Hindlimb muscle (tissue), 1 donor: ENCODE data around the gene EXOC4. TPM values are rescaled to one million over a fixed set of nuclear protein-coding genes. Genes with fewer than 3 reads are reported as not detected.

Experiments
- DNase-seq: peaks from one replicate; pipeline ENCODE4 v3.0.0-alpha.2; 2013
- polyA plus RNA-seq: library from polyadenylated mRNA; unstranded; fragments of 120-200 nt; gene quantifications from one replicate; pipeline ENCODE4 v1.2.1, GENCODE V29; 2013; ENCODE audit not compliant: insufficient read length

Gene EXOC4
- polyA plus RNA-seq, 1 donor: 47.9 TPM

GRCh38 chr7:133718131-133718530 is 465.3 kb downstream of the EXOC4 start:
- no peak for DNase-seq

DNA sequence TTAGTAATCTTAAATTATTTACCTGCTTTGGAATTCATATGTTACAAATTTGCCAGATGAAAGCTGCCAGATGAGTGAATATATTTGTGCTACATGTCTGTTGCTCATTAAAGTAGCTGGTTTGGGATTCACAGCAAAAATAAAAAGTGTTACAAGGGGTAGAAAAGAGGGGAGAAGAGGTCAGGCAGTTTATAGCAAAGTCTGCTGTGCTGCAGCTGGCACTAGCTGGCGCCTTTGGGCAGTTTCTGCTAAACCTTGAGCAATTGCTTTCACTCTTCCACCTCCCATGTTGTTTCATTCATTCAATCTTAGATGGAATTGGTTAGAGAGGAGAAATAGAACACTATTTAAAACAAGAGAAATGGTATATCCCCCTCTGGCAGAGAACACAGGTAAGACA is 470.2 kb downstream of the EXOC4 start:
- DNase-seq: no peak

DNA sequence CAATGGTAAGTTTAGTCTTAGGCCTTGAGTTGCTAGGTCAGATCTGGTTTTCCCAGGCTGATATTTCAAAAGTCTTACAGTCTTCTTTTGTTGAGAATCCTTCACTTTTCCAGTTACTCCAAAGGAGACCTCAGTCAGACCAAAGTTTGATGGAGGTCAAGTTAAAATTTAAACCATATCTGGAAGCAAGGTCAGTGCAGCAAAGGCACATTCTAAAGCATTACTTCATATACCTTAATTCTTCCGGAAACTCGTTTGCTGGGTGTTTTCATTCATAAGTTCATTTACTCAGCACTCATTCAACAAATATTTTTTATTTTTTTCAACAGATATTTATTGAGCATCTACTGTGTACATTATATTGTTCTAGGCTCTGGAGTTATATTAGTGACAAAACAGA is 471.3 kb downstream of the EXOC4 start:
- DNase-seq: no peak

DNA sequence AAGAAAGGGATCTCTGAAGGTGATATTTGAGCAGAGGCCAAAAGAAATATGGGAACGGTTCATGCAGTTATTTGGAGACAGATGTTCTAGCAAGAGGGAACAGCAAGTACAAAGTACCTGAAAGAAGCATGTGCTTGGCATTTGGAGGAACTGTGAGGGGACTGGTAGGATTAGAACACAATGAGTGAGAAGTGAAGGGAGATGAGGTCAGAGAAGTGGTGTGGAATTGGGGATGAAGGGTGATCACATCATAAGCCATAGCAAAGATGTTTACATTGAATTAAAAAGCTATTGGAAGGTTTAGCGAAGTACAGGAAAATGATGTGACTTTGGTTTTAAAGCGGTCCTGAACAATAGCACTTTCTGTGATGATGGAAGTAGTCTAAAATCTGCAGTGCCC is 471.8 kb downstream of the EXOC4 start:
- DNase-seq: no peak

DNA sequence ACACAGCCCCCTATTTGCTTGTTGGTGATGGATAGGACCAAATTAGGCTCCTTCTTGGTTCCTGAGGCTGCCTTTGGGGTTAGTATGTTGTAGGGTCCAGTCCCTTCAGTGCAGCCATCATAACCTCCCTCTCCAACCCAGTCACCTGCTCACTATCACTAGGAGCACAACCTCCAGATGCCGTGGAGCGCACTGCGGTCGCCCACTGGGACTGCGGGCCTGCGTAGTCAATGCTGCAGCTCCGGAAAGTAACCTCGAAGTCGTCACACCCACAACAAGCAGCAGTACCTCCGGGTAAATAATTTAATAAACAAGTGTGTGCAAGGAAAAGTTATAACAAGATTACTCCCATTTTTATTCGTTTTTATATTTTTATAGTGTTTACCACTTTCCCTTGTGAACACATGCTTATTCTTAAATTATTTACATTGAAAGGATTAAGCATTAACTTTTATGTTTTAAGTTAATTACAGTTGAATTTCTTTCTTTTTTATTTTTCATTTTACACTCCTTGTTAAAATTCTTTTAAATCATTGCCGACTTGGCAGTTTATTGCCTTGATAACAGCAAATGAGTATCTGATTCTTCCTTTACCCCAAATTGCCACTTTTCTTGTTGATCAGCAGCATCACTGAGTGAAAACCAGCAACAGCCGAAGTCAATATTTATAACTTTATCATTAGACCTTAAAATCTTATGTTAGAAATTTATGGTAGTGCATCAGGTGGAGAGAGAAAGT is 474.8 kb downstream of the EXOC4 start:
- no peak for DNase-seq

- DNase-seq: no peak
Observed at GRCh38 chr7:133730360-133730759, 477.5 kb downstream of the EXOC4 start.

DNA sequence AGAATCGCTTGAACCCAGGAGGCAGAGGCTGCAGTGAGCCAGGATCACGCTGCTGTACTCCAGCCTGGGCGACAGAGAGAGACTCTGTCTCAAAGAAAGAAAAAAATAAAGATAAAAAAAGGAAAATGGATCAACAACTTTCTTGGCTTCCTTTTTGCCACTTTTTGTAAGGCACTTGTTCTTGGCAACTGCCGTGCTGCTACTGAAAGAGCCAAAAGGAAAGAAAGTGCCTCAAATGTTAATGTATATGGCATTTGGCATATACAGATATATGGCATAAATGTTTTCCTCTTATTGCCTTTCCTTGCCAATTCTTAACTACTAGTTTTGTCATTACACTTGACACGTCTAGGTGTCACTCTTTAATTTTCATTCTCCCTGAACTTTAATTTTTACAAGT is 480.5 kb downstream of the EXOC4 start:
- DNase-seq: no peak

- no peak for DNase-seq
Observed at GRCh38 chr7:133735222-133735621, 482.3 kb downstream of the EXOC4 start.

DNA sequence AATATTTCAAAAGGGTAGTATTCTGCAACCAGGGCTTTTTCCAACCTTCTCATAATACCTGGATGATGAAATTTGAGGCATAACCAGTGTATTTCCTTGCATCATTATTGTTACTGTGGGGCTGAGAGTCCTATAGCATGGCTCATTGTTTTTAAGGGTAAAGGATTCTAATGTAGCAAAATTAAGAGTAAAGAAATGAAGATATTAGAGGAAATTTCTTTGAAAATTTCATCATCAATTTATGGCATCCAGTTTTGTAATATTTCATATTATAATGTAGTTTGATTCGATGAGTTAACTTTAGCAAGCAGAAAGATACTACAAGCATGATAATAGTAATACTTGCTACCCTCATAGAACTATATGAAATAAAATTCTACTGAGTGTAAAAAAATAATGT is 486.9 kb downstream of the EXOC4 start:
- no peak for DNase-seq

DNA sequence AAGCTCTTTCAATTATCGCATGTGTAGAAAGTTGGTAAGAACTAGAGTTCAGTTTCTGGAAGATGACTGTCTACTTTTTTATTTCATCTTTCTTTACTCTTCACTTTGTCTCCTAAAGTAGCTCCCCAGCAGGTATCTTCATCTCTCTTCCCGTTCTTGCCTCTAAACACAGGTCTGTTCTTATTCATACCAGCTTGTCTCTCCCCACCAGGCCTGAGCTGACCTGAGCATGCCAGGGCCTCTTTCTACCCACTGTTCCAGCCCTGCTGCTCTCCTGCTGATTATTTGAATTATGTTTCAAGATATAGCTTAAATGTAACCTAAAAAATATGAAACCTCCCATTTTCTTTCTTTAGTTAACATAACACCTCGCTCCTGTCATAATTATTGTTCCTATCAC is 488.2 kb downstream of the EXOC4 start:
- no peak for DNase-seq

DNA sequence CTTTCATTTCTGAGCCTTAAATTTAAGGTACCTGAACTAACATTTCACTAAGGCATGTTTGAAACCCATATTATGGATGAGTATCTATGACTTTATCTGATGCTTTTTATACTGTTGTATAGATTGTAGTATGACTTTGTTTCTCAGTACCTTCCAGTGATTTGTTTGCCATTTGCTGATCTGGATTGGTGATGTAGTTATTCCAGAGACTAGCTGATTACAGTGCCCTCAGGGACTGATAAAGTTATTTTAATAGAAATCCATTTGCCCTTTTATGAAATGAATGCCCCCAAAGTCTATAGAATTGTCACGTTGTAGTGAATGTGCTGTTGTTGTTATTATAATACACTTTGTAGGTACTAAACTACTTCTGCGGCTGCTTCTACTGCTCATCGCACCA is 488.8 kb downstream of the EXOC4 start:
- no peak for DNase-seq

- DNase-seq: peak; percentile 26
Observed at GRCh38 chr7:133742709-133743538, 490.0 kb downstream of the EXOC4 start.

DNA sequence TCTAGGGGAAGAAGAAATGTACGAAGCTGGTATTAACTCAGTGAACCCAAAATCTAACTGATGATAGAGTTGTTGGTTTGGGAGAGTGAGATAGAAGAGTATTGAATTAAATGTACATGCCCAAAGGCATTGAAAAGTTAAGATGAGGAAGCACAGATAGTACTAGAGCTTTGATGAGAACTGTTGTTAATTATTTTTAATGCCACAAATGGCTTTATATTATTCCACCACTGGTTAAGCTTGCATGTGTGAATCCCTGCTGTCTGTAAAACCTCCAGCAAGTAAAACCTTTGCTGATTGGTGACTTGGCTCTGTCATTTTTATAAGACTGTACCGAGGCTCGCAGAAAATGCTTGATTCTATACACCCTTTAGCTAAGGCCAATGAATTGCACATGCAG is 491.6 kb downstream of the EXOC4 start:
- no peak for DNase-seq

DNA sequence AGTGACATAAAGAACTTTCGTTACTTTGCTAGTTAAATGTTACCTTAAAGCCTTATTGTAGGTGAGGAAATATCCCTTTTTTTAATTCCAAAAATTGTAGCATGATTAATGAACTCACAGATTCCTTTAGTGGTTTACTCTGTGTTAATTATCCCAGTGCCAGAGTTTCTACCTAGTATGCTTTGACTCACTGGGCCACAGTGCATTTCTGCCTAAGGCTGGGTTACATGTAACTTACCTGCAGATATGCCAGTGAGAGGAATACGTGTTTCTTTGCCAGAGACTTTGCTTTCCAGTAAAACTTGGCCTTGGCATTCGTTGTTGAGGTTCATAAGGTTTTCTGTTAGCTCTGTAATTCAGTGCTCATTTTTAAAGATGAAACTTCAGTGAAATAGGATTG is 493.4 kb downstream of the EXOC4 start:
- no peak for DNase-seq

GRCh38 chr7:133746847-133747246 is 494.0 kb downstream of the EXOC4 start:
- DNase-seq: no peak

DNA sequence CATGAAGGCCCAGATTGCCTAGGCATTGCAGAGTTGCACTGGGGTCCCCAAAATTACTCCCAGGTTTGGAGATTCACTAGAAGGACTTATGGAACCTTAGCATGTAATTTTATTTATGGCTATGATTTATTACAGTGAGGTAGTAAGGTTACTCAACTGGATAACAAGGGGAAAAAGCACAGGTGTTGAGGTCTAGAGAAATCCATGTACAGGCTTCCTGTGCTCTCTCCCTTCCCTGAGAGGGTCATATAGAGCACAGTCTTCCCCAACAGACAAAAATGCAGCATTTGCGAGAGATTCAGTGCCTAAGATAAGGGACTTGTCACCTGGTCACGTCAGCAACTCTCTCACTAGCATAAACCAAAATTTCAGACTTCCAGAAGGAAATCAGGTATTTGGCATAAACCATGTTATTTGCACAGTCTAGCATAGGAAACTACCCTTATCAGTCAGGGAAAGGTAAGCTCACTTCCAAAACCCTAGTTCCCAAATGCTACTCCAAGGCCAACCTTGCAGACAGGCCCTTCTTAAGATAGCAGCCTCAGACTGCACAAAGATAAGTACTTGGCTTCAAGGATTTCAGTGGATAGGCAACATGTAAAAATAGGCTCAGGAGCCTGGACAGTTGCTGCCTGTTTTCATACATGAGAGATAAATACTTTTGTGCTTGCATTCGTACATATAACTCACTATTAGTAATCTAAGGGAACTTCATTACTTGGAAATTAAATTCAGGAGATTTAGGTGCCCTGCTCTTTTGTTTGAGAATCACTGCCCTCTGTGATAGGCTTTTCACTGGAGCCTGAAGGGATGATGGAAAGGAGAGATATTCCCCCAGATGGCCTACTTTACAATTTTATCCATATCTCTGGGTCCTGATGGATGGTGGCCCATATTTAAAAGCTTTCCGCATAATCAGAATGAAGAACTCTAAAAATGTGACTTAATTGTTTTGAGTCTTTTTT is 495.8 kb downstream of the EXOC4 start:
- DNase-seq: no peak

DNA sequence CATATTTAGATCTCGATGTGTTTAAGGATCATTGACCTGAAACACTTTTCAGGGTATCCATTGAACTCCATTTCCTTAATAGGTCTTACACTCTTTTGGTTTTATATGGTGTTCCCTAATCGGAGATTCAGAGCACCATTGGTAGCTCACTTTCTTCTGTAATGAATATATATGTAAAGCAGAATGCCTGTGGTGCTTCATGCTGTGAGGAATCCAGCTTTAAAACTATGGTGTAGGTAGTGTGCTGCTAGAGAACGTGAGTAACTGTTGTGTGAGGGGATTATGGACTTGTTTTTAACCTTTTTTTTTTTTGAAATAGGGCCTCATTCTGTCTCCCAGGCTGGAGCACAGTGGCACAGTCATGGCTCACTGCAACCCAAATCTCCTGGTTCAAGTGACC is 497.4 kb downstream of the EXOC4 start:
- DNase-seq: no peak

GRCh38 chr7:133751079-133751478 is 498.2 kb downstream of the EXOC4 start:
- DNase-seq: no peak

DNA sequence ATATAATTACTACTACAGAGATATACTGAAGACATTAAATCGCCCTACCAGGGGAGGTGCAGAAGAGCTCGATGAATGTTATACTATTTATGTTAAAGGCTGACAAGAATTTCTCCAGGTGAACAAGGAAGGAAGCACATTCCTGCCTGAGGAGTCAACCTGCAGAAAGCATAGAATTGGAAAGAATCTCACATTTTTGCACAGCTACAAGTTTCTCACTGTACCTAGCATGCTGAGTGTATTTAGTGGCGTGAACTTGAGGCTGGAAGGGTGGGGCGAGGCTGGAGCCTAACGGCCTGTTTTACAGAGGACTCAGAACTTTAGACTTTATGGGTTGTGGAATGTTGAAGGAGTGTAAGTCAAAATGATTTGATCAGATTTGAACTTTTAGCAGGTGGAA is 500.6 kb downstream of the EXOC4 start:
- no peak for DNase-seq

GRCh38 chr7:133754708-133755107 is 501.8 kb downstream of the EXOC4 start:
- DNase-seq: no peak

DNA sequence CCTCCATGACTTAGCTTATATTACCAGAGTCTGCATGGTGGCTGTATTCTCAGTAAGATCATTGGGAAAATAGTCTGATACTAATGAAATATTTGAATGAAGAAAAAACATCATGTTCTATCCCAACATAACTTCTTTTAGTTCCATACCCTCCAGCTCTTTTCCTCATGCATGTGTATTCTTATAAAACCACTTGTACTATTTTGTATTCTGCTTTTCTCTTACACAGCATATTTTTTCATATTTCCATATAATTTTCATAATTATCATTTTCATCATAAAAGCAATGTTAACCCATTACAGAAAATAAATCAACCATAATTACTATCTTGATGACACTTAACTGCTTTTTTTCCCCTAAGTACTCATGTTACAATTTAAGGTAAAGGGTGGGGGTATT is 503.0 kb downstream of the EXOC4 start:
- no peak for DNase-seq

DNA sequence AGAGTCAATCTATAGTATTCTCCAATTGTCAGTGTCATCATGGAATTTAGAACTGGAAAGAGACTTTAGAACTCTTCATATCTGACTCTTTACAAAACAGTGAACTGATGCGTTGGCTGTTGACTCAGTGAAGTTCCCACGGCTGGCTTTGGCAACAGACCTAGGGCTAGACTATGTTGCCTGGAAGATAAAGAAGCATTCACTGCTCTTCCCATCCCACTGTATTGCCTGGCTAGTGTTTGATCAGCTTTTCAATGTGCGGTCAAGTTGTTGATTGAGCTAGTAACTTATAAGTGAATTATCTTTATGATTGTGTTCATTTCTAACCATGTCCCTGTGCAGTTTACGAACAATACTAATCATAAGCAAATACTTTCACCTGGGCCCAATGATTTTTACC is 508.6 kb downstream of the EXOC4 start:
- no peak for DNase-seq

- peak; percentile 7 for DNase-seq
Observed at GRCh38 chr7:133763076-133763640, 510.3 kb downstream of the EXOC4 start.
